22Rv1 (cell line): Measurements from ENCODE around the gene MYL10.

ENCODE experiments used
- CTCF ChIP-seq: fragments of 450-650 bp; IDR thresholded peaks from 2 replicates; pipeline ENCODE4 v1.5.1; 2017; ENCODE audit warnings: mild to moderate bottlenecking
- ZFX ChIP-seq: fragments of 450-650 bp; IDR thresholded peaks from 2 replicates; pipeline ENCODE4 v1.6.1; 2017; ENCODE audit warnings: antibody characterized with exemption, borderline replicate concordance

GRCh38 chr7:101620395-101620794 is 8.7 kb downstream of the MYL10 start:
- no peak for TF ChIP-seq CTCF
- TF ChIP-seq ZFX = no peak
